ENCODE data around the gene CLEC18B. TPM values are rescaled to one million over a fixed set of nuclear protein-coding genes. Genes with fewer than 3 reads are reported as not detected.

CLEC18B gene
- total and polyA plus RNA-seq, 4 donors, result 0.65 to 1.9 (median 0.77) TPM; not detected in 1

Small RNAs within 50 kb of the gene (small RNA-seq; reads per million reads assigned to genes)
- gene AC009053.4 (ENCODE audit: low replicate concordance) (not detected), gene RF00019 (ENCODE audit: low replicate concordance) (not detected), gene RNU6-237P (ENCODE audit: low replicate concordance) (not detected)

Other genes starting within 250 kb of the CLEC18B start
- gene PSMD7, start 124.7 kb downstream of the CLEC18B start, total RNA-seq, result 10 to 100 TPM; 30.7 to 70.6 TPM
- gene PSMD7, start 124.7 kb downstream of the CLEC18B start, polyA plus RNA-seq, result 100 to 1,000 TPM in 1 of 2 donors, 10 to 100 TPM in 1; 46.7 to 118 TPM
- 1 to 10 TPM; 2.7 to 4.0 TPM for gene NPIPB15, start 45.2 kb downstream of the CLEC18B start, total RNA-seq
- gene NPIPB15, start 45.2 kb downstream of the CLEC18B start, polyA plus RNA-seq, result 10 to 100 TPM in 1 of 2 donors, 1 to 10 TPM in 1; 4.2 to 32.0 TPM
- 100 to 1,000 TPM; 106 to 156 TPM for gene GLG1, start 185.6 kb upstream of the CLEC18B start, total RNA-seq
- gene GLG1, start 185.6 kb upstream of the CLEC18B start, polyA plus RNA-seq, result 10 to 100 TPM; 24.6 to 49.8 TPM
- 10 to 100 TPM; 14.8 to 23.3 TPM for gene RFWD3, start 245.4 kb upstream of the CLEC18B start, total RNA-seq
- 1 to 10 TPM; 7.4 to 8.1 TPM for gene RFWD3, start 245.4 kb upstream of the CLEC18B start, polyA plus RNA-seq

Measured in lung (tissue), 5 donors.